CD14-positive monocyte (primary cell): ENCODE measurements around the gene DNAAF1. TPM values are rescaled to one million over a fixed set of nuclear protein-coding genes. Genes with fewer than 3 reads are reported as not detected.

Experiments used
- DNase-seq, 3 donors: peaks; one replicate each; pipeline ENCODE4 v3.0.0-alpha.2; 2011 to 2022
- H2AFZ ChIP-seq: 2 replicates; pipeline ENCODE4 v1.6.0; 2012; ENCODE audit warnings: mild to moderate bottlenecking, low read depth, low read length, inconsistent platforms; ENCODE audit not compliant: insufficient read depth, poor library complexity, severe bottlenecking
- H3K27ac ChIP-seq, 2 donors: 1 replicate in 1 of 2; 2 replicates in 1 of 2; pipeline ENCODE4 v1.5.1; 2012 to 2013; ENCODE audit warnings: low read length in 2 of 2, control low read depth in 1 of 2, inconsistent platforms in 1 of 2, low read depth in 1 of 2, mild to moderate bottlenecking in 1 of 2
- H3K27me3 ChIP-seq, 2 donors: one replicate each; pipeline versions ENCODE4 v1.6.0 to v1.6.1; 2011 to 2013; ENCODE audit warnings: low read length in 2 of 2; ENCODE audit not compliant: control insufficient read depth in 2 of 2, insufficient read depth in 2 of 2
- H3K36me3 ChIP-seq, 2 donors: replicated peaks in 1 of 2; 1 replicate in 1 of 2; 2 replicates in 1 of 2; pipeline versions ENCODE4 v1.5.1 to v1.6.1; 2012 to 2013; ENCODE audit warnings: low read length in 2 of 2, control low read depth in 1 of 2, inconsistent platforms in 1 of 2, mild to moderate bottlenecking in 1 of 2; ENCODE audit not compliant: insufficient read depth in 2 of 2, control insufficient read depth in 1 of 2
- H3K4me1 ChIP-seq, 2 donors: 1 replicate in 1 of 2; 2 replicates in 1 of 2; pipeline versions ENCODE4 v1.5.1 to v1.6.1; 2012 to 2013; ENCODE audit warnings: low read length in 2 of 2, control low read depth in 1 of 2, inconsistent platforms in 1 of 2, mild to moderate bottlenecking in 1 of 2, moderate library complexity in 1 of 2; ENCODE audit not compliant: insufficient read depth in 2 of 2, control insufficient read depth in 1 of 2
- H3K4me2 ChIP-seq: replicated peaks from 2 replicates; pipeline ENCODE3; 2012; ENCODE audit warnings: low read length, moderate library complexity, mild to moderate bottlenecking; ENCODE audit not compliant: poor library complexity, severe bottlenecking; ENCODE audit errors: extremely low read depth
- H3K4me3 ChIP-seq, 3 experiments: fragments of 200-600 bp in 1 of 3; sonication (generic) in 1 of 3; replicated peaks in 1 of 3; 1 replicate in 2 of 3; 2 replicates in 1 of 3; pipeline ENCODE4 v1.5.1; 2011 to 2013; ENCODE audit warnings: low read length in 3 of 3, mild to moderate bottlenecking in 3 of 3, control low read depth in 2 of 3, low read depth in 2 of 3, inconsistent platforms in 1 of 3, moderate library complexity in 1 of 3
- H3K79me2 ChIP-seq: 2 replicates; pipeline ENCODE4 v1.6.0; 2012; ENCODE audit warnings: mild to moderate bottlenecking, control low read depth, inconsistent platforms, low read length, moderate library complexity; ENCODE audit not compliant: insufficient read depth
- H3K9ac ChIP-seq: 2 replicates; pipeline ENCODE4 v1.6.0; 2017; ENCODE audit warnings: low read length, mild to moderate bottlenecking; ENCODE audit not compliant: insufficient read depth, poor library complexity, severe bottlenecking
- H3K9me3 ChIP-seq, 2 donors: replicated peaks in 1 of 2; 1 replicate in 1 of 2; 2 replicates in 1 of 2; pipeline versions ENCODE4 v1.5.1 to v1.6.1; 2012 to 2013; ENCODE audit warnings: low read length in 2 of 2, control low read depth in 1 of 2; ENCODE audit not compliant: control insufficient read depth in 1 of 2, insufficient read depth in 1 of 2
- H4K20me1 ChIP-seq: 2 replicates; pipeline ENCODE4 v1.6.0; 2012; ENCODE audit warnings: mild to moderate bottlenecking, low read length, control low read depth, moderate library complexity; ENCODE audit not compliant: insufficient read depth
- H3K27ac Mint-ChIP-seq, 7 donors: one replicate each; pipeline ENCODE4 v1.8.0; 2020; ENCODE audit warnings: mild to moderate bottlenecking in 7 of 7, mixed read lengths in 7 of 7, moderate library complexity in 6 of 7, inconsistent platforms in 2 of 7
- H3K27me3 Mint-ChIP-seq, 3 donors: one replicate each; pipeline ENCODE4 v1.8.0; 2021 to 2022; ENCODE audit warnings: low read depth in 3 of 3, mild to moderate bottlenecking in 3 of 3, mixed read lengths in 3 of 3, moderate library complexity in 3 of 3, inconsistent platforms in 1 of 3
- H3K36me3 Mint-ChIP-seq, 2 donors: one replicate each; pipeline ENCODE4 v1.8.0; 2020; ENCODE audit warnings: mixed read lengths in 2 of 2, inconsistent platforms in 1 of 2, mild to moderate bottlenecking in 1 of 2
- H3K4me1 Mint-ChIP-seq: one replicate; pipeline ENCODE4 v1.8.0; 2020; ENCODE audit warnings: mild to moderate bottlenecking, mixed read lengths
- H3K4me3 Mint-ChIP-seq, 2 donors: one replicate each; pipeline ENCODE4 v1.8.0; 2020; ENCODE audit warnings: mild to moderate bottlenecking in 2 of 2, mixed read lengths in 2 of 2, moderate library complexity in 1 of 2
- H3K9me3 Mint-ChIP-seq, 7 donors: one replicate each; pipeline ENCODE4 v1.8.0; 2020 to 2022; ENCODE audit warnings: mixed read lengths in 7 of 7, mild to moderate bottlenecking in 6 of 7, moderate library complexity in 6 of 7, inconsistent platforms in 2 of 7
- WGBS: methylation state at CpG from one replicate; pipeline ENCODE4 v1.1.5; 2013; ENCODE audit warnings: missing lambda C conversion rate; ENCODE audit not compliant: insufficient coverage; 5-methylcytosine and 5-hydroxymethylcytosine counted together
- intact Hi-C, 2 donors: fragments of 100-400 bp; cut with micrococcal nuclease; formaldehyde crosslinking; loops; one replicate each; pipeline versions ENCODE4 v1.15.0 to v1.15.1; 2023
- polyA plus RNA-seq, 3 donors: library from polyadenylated mRNA; depleted of rRNA in 1 of 3; unstranded in 2 of 3; stranded (reverse) in 1 of 3; fragments of 300-500 nt in 2 of 3; fragments of >200 nt in 1 of 3; fragmentation: Illumina TruSeq in 2 of 3; gene quantifications; 1 replicate in 2 of 3; 2 replicates in 1 of 3; pipeline ENCODE4 v1.2.3, GENCODE V29; 2012 to 2021
- TF ChIP-seq, protein P1 (sequence below): fragments of 200-600 bp; IDR thresholded peaks from one replicate; pipeline ENCODE4 v1.8.0; 2022; ENCODE audit warnings: antibody characterized with exemption, mild to moderate bottlenecking

The DNAAF1 gene
- polyA plus RNA-seq, 3 donors: 0.23 to 14.6 TPM; not detected in 1

- Histone ChIP-seq H3K27ac (no peak overlapping the region), H3K79me2 (no peaks in the 10 kb centered on the region), H3K9me3 (no peaks in the 10 kb centered on the region), H2AFZ (no peak overlapping the region), H3K36me3 (no peaks in the 10 kb centered on the region), H3K4me2 (no peak overlapping the region), H4K20me1 (no peaks in the 10 kb centered on the region), H3K27me3 (no peaks in the 10 kb centered on the region), H3K4me3 (no peak overlapping the region), H3K9ac (no peak overlapping the region), H3K4me1 (peaks cover 18 to 28% of the 10 kb centered on the region in 2 donors)
- DNase-seq: no peak
- no peak overlapping the region for H3K4me3 Mint-ChIP-seq
- H3K27ac Mint-ChIP-seq: peak overlapping the region in 1 of 7 donors; percentile 40
- peaks cover 30% of the 10 kb centered on the region for H3K4me1 Mint-ChIP-seq
- H3K27me3 Mint-ChIP-seq: peaks cover 4 to 16% (median 5%) of the 10 kb centered on the region in 3 donors
- intact Hi-C loops: loop anchor here in 1 of 2 donors (10.0 kb wide), 1 partner anchor 53 kb away; the partner anchor contains the start of genes DNAAF1 and HSDL1
- no peaks in the 10 kb centered on the region for H3K9me3 Mint-ChIP-seq
- TF ChIP-seq, protein P1, sequence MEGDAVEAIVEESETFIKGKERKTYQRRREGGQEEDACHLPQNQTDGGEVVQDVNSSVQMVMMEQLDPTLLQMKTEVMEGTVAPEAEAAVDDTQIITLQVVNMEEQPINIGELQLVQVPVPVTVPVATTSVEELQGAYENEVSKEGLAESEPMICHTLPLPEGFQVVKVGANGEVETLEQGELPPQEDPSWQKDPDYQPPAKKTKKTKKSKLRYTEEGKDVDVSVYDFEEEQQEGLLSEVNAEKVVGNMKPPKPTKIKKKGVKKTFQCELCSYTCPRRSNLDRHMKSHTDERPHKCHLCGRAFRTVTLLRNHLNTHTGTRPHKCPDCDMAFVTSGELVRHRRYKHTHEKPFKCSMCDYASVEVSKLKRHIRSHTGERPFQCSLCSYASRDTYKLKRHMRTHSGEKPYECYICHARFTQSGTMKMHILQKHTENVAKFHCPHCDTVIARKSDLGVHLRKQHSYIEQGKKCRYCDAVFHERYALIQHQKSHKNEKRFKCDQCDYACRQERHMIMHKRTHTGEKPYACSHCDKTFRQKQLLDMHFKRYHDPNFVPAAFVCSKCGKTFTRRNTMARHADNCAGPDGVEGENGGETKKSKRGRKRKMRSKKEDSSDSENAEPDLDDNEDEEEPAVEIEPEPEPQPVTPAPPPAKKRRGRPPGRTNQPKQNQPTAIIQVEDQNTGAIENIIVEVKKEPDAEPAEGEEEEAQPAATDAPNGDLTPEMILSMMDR: no peak
- 94% methylated on average over 10 of the region's 14 CpGs for WGBS
- H3K36me3 Mint-ChIP-seq: no peaks in the 10 kb centered on the region
Observed at GRCh38 chr16:84197466-84198128, 52.5 kb downstream of the DNAAF1 start.

- H3K9ac ChIP-seq: no peak overlapping the region
- TF ChIP-seq, protein P1: no peak
- Mint-ChIP-seq H3K27ac (peak overlapping the region in 4 of 7 donors; percentile 1 to 93 (median 77)), H3K27me3 (peaks cover 5 to 18% (median 5%) of the 10 kb centered on the region in 3 donors), H3K4me3 (no peak overlapping the region), H3K9me3 (no peaks in the 10 kb centered on the region), H3K36me3 (no peaks in the 10 kb centered on the region), H3K4me1 (peaks cover 30% of the 10 kb centered on the region)
- H3K27ac ChIP-seq: no peak overlapping the region
- intact Hi-C loops: loop anchor here in 1 of 2 donors (10.0 kb wide), 1 partner anchor 54 kb away; the partner anchor contains the start of genes DNAAF1 and HSDL1
- DNase-seq: no peak
- no peaks in the 10 kb centered on the region for H4K20me1 ChIP-seq
- no peaks in the 10 kb centered on the region for H3K79me2 ChIP-seq
- H3K4me3 ChIP-seq: no peak overlapping the region
- H3K9me3 ChIP-seq: no peaks in the 10 kb centered on the region
- no peaks in the 10 kb centered on the region for H3K27me3 ChIP-seq
- H3K4me1 ChIP-seq: peaks cover 18 to 28% of the 10 kb centered on the region in 2 donors
- H3K36me3 ChIP-seq: no peaks in the 10 kb centered on the region
- H2AFZ ChIP-seq: no peak overlapping the region
- WGBS: 100% methylated on average over 4 of the region's 10 CpGs
- no peak overlapping the region for H3K4me2 ChIP-seq
Observed at GRCh38 chr16:84198401-84198800, 53.3 kb downstream of the DNAAF1 start.
